GM18502 (cell line): ENCODE results near the gene RASA3.
"Not testable (repeated sequence)": the region's sequence is repeated elsewhere in the genome, so short reads cannot be mapped to it uniquely, and the experiment has no call there.

Experiments
- ATAC-seq: cut with Tn5 transposase; IDR thresholded peaks from one replicate; pipeline ENCODE4 v1.9.1; 2021; ENCODE audit warnings: mild to moderate bottlenecking; ENCODE audit not compliant: unreplicated experiment, poor library complexity

Gene RASA3

DNA sequence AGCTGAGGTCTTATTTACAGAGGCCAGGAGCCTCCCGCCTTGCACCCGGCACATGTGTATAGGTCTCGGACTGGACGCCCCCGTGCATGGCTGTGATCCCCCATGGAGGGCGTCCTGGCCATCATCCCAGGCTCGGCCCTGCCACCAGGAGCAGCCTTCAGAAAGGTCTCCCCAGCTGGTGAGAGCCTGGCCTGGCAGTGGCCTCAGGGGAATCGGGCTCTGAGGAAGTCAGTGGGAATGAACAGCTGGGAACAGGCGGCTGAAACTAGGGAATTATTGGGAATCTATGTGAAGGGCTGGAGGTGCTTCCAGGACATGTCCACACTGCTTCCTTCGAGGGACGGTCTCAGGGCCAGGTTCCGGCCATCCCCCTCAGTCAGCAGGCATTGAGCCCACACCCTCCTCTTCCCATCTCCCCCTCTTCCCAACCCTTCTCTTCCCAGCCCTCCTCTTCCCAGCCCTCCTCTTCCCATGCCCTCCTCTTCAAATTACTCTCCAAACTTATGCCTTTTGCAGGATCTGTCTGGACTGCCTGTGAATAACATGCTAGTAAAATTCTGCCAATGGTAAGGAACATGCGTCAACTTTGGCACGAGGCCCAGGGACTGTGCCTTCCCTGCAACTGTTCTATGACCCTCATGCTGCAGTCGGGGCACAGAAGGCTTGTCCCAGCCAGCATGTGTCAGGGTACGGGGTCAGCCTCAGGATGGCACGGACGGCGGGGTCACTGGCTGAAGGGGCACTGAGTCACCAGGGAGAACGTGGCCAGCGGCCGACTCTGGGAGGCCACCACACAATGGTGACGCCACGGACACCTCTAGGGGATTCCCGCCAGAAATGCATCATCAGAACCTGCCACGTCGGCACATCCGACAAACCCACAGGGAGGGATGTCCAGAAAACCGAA, 134.3 kb downstream of the RASA3 start:
- ATAC-seq, result no peak

DNA sequence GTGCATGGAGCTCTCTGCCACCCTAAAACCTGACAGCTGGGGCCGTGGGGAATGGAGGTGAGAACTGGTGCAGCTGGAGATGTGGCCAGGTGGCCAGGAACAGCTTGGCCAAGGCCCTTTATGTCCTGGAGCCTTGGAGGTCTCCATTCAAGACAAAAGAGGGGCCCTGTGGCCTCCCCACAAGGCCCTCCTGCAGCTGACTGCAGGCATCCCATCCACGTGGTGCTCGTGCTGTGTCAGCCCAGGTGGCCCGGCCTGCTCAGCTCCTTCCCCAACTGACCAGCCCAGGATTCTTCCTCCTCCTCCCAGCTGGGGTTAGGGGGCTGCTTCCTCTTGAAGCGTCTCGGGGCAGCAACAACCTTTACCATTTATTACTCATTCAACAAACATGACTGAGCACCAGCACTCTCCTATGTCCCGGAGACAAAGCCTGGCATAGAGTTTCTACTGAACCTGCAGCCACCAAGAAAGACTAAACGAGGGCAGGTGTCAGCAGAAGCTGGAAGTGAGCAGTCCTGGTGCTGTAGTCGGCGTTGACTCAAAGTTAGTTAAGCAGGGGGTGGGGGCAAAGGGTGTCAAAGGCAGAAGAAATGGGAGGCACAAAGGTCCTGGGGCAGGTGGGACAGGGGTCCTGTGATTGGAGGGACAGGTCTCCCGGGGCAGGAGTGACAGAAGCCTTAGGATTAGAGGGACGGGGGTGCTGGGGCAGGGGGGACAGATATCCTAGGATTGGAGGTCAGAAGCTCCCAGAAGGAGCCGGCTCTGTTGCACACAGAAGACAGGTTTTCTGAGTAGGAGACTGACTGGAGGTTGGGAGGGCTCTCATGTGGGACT, 135.3 kb downstream of the RASA3 start:
- no peak for ATAC-seq

DNA sequence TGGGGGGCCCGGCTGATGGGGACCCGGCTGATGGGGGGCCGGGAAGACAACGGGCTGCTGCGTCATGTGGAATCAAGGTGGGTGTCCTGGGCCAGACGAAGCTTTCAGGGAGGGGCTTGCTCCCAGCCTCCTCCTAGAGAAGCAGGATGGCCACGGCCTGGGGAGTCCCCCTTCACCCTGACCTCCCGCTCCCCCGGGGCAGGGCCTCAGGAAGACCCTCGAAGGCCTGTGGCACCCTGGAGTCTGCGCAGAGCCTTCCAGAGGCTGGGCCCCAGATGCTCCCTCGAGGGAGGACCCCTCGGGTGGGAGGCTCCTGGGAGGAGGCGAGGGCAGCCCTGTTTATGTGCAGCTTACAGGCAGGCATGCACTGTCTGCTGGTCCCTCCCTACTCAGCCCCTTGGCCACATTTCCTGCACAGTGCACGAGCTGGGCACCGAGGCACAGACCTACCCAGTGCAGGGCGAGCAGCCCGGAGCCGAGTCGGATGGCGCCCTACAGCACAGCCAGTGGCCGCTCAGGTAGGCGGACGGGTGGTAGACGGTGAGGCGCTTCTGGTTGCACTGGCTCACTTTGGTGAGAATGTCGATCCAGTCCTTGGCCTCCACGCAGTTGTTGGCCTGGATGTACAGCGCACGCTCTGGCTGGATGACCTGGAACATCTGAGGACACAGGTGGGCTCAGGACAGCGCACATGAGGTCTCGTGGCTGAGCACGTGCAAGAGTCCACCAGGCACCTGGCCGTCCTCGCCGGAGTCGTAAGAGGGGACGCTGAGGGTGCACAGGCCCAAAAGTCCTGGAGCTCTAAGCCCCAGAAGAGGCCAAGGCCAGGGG, 136.1 kb downstream of the RASA3 start:
- ATAC-seq, result no peak

DNA sequence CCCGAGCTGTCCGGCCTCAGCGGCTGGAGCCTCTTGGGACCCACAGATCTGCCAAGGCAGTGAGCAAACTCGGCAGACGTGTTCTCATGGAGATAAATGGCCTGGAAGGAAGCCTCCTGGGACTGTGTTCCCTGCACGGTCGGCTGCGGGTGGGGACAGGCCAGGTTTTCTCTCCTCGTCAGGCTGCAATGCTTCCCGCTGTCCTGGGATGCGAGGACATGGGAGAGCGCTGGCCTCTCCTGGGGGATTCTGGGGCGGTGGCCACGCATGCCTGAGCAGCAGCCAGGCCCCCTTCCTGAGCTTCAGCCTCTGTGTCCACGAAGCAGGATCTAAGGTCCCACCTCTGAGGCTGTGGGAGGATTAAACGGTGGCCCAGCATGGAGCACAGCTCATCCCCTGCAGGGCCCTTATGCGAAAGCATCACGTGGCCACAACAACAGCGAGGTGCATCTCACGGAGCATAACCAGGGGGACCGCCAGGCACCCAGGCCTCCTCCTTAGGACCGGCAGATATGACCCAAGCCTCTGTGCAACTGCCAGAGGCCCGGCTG, 137.3 kb downstream of the RASA3 start:
- ATAC-seq, result no peak

DNA sequence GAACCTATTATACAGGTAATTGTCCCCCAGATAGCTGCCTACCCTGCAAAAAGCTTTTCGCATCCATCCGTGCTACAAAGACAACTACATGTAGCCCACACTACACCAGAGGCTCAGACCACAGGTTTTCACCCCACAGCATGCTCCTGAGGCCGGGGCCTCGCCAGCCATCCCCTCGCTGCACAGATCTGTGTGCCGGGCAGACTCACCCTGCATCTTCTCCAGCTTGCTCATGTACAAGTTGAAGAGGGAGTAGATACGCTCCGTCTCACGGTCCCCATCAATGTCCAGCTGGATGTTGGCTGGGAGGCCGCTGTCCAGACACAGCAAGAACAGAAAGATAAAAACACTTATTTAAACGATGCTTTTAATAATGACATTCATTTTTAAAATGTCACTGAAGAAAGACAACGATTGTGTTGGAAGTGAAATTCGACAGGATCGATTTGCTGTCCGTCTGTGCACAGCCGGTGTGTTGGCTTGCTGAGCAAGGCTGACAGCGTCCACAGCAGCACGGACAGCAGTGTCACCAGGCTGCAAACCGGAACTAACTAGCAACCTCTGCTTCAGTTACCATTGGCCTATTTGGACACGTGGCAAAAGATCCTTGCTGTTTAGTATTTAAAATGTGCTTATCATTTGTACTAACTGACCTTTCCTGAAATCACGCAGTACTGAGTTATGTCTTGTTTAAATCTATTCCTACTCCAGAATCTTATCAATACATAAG, 140.0 kb downstream of the RASA3 start:
- ATAC-seq, result no peak

DNA sequence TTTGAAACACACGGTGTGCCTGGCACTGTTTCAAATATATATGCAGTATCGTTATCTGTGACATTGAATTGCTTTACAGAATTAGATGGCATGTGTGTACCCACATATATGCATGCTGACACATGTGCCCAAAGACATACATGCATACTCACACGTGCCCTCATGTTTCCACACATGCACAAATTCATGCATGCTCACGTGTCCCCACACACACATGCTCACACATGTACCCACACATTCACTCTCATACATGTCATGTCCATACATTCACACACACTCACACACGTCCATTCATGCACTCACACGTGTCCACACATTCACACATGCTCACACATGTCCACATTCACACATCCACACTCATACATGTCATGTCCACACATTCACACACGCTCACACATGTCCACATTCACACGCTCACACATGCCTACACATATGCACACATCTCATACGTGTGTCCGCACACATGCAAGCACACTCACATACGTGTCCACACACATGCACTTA, 140.7 kb downstream of the RASA3 start:
- no peak for ATAC-seq

DNA sequence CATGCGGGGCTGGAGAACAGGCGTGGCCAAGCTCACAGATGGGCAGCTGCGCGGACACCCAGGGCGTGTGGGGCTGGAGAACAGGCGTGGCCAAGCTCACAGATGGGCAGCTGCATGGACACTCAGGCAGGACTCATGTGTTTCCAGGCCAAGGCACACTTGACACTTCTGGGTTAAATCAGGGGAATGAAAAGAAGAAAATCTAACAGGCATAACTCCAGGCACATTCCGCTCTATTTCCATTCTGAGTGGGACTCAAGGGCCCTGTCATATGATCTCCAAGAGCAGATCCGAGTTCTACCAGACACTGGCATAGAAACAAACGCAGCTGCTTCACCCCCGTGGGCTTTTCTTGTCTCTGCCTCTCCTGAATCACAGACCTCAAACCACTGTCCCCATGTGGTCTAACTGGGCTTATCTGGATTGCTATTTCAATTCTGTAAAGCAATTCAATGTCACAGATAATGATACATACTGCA, 141.2 kb downstream of the RASA3 start:
- no peak for ATAC-seq

DNA sequence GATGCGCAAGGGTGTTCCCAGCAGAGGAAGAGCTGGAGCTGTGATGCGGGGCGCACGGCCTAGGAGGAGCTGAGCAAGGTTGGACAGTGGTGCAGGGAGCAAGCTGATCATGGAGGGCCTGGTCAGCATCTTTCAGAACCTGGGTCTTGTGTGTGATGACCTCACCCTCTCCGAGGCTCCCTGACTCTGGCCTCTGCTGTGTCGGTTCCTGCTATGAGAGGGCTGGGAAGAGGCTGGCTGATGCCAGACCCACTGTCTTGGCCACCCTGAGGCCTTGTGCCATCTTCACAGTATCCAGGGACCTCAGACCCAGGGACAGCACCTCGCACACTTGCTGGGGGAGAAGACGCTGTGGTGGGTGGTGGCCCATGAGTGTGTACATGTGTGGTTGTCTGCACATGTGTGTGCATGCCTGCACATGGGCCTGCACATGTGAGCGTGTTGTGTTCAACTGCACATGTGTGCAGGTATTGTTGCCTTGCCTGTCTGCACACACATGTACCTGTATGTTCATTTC, 142.0 kb downstream of the RASA3 start:
- ATAC-seq, result no peak

DNA sequence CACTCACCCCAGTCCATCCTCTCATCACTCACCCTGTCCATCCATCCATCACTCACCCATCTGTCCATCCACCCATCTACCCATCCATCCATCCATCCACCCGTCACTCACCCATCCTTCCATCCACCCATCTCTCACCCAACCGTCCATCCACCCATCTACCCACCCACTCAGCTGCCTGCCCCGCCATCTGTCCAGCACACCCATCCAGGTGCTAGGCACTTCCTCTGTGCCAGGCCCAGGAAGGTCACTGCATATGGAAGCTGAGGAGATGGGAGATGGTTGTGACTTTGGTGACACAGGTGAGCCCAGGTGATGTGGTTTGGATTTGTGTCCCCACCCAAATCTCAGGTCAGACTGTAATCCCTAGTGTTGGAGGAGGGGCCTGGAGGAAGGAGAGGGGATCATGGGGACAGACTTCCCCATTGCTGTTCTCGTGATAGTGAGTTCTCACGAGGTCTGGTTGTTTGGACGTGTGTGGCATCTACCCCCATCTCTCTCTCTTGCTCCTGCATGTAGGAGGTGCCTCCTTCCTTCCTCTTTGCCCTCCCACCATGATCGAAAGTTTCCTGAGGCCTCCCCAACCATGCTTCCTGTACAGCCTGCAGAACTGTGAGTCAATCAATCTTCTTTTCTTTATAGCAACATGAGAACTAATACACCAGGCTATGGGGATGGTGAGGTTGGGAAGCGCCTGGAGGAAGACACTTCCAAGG, 142.7 kb downstream of the RASA3 start:
- ATAC-seq, result no peak

DNA sequence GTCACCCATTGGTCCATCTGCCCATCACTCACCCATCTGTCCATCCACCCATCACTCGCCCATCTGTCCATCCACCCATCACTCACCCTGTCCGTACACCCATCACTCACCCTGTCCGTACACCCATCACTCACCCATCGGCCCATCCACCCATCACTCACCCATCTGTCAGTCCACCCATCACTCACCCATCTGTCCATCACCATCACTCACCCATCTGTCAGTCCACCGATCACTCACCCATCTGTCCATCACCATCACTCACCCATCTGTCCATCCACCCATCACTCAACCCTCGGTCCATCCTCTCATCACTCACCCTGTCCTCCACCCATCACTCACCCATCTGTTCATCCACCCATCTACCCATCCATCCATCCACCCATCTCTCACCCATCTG, 143.6 kb downstream of the RASA3 start:
- not testable (repeated sequence) for ATAC-seq

DNA sequence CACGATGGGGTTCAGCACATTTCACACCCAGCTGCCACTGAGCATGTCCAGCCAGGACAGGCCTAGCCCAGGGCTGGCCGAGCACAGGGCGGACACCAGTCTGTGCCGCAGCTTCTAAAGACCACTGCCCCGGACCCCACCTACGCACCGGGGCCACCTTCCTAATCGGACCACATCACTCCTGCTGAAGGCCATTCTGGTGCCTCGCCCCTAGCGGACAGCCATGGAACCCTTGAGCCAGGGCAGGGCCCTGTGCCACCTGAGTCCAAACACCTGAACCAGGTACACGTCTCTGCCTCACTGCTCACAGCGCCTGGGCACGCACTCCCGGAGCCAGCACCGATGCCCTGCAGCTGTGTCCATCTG, 150.1 kb downstream of the RASA3 start:
- no peak for ATAC-seq

DNA sequence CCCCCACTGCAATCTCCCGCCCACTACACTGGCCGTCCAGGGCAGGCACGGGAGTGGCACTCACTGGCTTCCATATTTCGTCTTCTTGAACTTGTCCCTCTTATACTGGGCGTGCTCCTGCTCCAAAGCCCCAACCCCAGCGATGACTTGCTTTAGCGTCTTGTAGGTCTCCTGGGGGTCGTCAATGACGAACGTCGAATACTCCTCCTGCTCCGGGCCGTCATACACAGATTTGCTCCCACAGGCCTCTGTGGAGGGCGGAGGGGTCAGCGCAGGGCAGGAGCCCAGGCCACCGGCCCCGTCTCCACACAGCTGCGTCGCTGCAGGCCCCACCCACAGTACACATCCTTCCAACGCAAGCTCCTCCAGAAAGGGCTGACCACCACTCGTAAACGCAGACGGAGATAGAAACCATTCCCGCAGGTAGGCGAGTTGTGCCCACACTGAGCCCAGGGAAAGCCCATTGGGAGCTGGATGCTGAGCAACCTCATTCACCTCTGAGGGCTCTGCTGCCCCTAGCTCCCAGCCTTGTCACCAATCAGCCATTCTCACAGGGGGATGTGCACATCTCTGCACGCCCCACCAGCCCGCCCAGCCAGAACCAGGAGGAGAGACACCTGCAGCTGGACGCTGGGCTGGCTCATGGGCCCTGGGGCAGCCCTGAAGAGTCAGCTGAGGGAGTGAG, 150.7 kb downstream of the RASA3 start:
- ATAC-seq, result no peak

DNA sequence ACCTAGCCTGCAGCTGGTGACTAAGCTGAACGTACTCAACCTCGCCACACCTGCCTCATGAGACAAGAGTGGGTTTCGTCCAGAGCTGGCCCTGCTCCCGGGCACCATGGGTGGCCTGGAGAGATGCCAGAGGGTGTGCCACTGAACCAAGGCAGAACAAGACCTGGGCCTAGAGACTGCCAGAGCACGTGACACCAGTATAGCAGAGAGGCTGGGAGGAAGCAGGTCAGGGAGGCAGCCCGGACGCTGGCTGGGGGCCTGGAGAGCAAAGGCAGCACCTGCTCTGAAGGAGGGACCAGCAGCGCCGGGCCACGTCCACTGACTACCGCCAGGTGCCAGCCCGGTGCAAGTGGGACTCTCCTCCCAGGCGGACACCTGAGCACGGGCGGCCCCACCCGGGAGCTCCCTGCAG, 151.2 kb downstream of the RASA3 start:
- ATAC-seq, result no peak

DNA sequence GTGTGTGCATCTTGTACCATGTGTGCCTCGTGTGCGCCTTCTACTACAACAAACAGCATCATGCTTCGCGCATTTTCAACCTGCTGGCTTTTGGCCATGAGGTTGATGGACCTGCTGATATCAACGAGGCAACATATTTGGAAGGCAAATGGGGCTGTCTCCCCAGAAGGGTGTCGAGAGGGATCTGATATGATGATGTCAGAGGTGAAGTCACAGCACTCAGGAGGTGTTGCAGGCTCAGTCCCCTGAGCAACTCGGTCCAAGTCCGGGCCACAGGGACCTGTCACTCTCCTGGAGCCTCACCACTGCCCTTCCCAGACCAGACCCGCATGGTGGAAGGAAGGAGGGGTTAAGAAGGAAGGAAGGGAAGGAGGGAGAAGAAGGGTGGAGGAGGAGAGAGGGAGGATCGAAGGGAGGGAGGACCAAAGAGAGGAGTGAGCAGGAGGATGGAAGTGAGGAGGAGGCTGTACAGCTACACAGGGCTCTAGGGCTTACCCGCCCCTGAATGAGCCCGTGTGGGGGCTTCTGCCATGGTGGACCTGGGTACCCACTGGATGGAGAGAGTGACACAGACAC, 151.8 kb downstream of the RASA3 start:
- no peak for ATAC-seq

DNA sequence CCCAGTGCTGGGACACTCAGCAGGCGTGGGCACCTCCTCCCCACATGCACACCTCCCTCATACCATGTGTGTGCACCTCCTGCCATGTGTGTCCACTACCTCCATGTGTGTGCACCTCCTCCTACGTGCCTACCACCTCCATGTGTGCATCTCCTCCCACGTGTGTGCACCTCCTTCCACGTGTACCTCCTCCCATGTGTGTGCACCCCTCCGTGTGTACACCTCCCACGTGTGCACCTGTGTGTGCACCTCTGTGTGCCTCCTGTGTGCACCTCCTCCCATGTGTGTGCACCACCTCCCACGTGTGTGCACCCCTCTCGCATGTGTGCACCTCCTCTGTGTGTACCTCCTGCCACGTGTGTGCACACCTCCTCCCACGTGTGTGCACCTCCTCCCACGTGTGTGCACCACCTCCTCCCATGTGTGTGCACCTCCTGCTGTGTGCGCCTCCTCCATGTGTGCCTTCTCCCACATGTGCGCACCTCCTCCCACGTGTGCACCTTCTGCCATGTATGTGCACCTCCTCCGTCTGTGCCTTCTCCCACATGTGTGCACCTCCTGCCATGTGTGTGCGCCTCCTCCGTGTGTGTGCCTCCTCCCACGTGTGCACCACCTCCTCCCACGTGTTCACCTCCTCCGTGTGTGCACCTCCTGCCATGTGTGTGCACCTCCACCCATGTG, 152.5 kb downstream of the RASA3 start:
- ATAC-seq, result no peak

DNA sequence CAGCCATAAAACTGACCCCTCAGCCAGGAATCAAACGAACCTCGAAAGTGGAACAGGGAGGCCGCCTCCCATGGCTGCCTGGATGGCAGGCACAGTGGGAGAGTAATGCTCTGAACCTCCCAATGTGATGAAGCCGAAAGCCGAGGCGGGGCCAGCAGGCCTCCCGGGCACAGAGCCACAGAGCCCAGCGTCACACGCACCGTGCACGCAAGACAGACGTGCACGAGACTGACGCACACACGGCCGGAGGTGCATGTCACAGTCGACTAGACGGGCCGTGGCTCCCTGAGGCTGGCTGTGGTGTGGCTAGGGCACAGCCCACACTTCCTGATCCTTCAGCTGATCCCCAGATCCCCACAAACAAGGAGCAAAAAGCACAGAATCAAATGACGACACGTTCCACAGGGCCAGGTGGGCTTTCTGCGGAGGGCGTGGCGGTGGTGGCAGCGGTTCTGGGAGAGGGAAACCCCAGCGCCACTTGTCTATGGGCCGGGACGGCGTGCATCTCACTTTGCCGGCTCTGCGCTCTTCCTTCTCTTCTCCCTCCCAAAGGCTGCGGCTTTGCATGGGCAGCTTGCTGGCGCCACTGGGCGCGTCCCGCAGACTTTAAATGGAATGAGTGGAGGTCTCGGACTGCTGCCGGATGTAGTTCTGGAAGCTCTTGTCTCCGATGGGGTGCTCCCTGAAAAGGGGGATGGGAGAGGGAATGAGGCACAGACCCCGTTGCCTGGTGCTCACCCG, 153.5 kb downstream of the RASA3 start:
- no peak for ATAC-seq
